HFFc6 (cell line): Measurements from ENCODE around the gene DPYSL3. TPM values are rescaled to one million over a fixed set of nuclear protein-coding genes. Genes with fewer than 3 reads are reported as not detected.

Experiments
- DNase-seq: peaks from one replicate; pipeline ENCODE4 v3.0.0-alpha.2; 2018
- H3K27ac Mint-ChIP-seq: 2 replicates; pipeline ENCODE4 v1.8.0; 2020; ENCODE audit warnings: mild to moderate bottlenecking, mixed read lengths
- H3K27me3 Mint-ChIP-seq: 2 replicates; pipeline ENCODE4 v1.8.0; 2021; ENCODE audit warnings: mild to moderate bottlenecking, moderate library complexity, mixed read lengths; ENCODE audit not compliant: insufficient read depth
- H3K36me3 Mint-ChIP-seq: 2 replicates; pipeline ENCODE4 v1.8.0; 2021; ENCODE audit warnings: low read depth, mixed read lengths
- H3K4me1 Mint-ChIP-seq: 2 replicates; pipeline ENCODE4 v1.8.0; 2020; ENCODE audit warnings: low read depth, mixed read lengths
- H3K4me3 Mint-ChIP-seq: 2 replicates; pipeline ENCODE4 v1.8.0; 2020; ENCODE audit warnings: mild to moderate bottlenecking, moderate library complexity, mixed read lengths
- H3K9me3 Mint-ChIP-seq: 2 replicates; pipeline ENCODE4 v1.8.0; 2020; ENCODE audit warnings: mild to moderate bottlenecking, mixed read lengths
- total RNA-seq, 6 experiments: library from RNA; stranded (reverse); fragmentation: NEBNext Ultra II Directional; extraction: Animal tissue kit (Norgen Biotek cat#: 25700); gene quantifications; 2 replicates in 1 of 6; 3 replicates in 5 of 6; pipeline ENCODE4 v1.2.3, GENCODE V29; 2021
- TF ChIP-seq, protein P1 (sequence below): fragments of 200-600 bp; sonication (generic); IDR thresholded peaks from 2 replicates; pipeline ENCODE4 v1.5.0; 2021; ENCODE audit warnings: antibody characterized with exemption, mild to moderate bottlenecking

The DPYSL3 gene
- total RNA-seq, 6 experiments from 2014 or later = 41.9 to 57.7 (median 55.3) TPM

- Mint-ChIP-seq H3K27me3 (no peaks in the 10 kb centered on the region), H3K4me3 (no peak overlapping the region), H3K4me1 (peaks cover 31% of the 10 kb centered on the region), H3K9me3 (no peaks in the 10 kb centered on the region), H3K27ac (no peak overlapping the region), H3K36me3 (no peaks in the 10 kb centered on the region)
- no peak for DNase-seq
- TF ChIP-seq, protein P1, sequence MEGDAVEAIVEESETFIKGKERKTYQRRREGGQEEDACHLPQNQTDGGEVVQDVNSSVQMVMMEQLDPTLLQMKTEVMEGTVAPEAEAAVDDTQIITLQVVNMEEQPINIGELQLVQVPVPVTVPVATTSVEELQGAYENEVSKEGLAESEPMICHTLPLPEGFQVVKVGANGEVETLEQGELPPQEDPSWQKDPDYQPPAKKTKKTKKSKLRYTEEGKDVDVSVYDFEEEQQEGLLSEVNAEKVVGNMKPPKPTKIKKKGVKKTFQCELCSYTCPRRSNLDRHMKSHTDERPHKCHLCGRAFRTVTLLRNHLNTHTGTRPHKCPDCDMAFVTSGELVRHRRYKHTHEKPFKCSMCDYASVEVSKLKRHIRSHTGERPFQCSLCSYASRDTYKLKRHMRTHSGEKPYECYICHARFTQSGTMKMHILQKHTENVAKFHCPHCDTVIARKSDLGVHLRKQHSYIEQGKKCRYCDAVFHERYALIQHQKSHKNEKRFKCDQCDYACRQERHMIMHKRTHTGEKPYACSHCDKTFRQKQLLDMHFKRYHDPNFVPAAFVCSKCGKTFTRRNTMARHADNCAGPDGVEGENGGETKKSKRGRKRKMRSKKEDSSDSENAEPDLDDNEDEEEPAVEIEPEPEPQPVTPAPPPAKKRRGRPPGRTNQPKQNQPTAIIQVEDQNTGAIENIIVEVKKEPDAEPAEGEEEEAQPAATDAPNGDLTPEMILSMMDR = no peak
These were observed 10.6 kb upstream of the DPYSL3 start for GRCh38 chr5:147520450-147520849.

GRCh38 chr5:147519380-147519779 is 9.5 kb upstream of the DPYSL3 start:
- no peak for DNase-seq
- no peaks in the 10 kb centered on the region for H3K36me3 Mint-ChIP-seq
- H3K27me3 Mint-ChIP-seq = no peaks in the 10 kb centered on the region
- TF ChIP-seq, protein P1 = no peak
- H3K27ac Mint-ChIP-seq = no peak overlapping the region
- peaks cover 31% of the 10 kb centered on the region for H3K4me1 Mint-ChIP-seq
- no peaks in the 10 kb centered on the region for H3K9me3 Mint-ChIP-seq
- no peak overlapping the region for H3K4me3 Mint-ChIP-seq

DNA sequence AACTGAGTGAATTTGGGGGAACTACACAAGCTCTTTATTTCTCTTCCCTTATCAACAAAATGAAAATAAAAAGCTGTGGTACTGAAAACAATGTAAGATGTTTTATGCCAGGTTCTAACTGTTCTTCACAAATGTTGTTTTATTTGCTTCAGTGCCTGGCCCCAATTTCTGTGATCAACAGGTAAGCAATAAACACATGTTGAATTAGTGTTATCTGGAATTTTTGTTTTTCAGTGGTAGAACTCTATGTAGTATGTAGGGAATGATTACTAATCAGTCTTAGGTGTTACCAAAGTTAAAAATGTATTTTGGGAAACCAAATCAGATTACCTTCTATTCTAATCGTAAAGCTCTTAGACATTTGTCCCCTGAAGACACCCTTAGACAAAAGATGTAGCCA is 7.5 kb upstream of the DPYSL3 start:
- TF ChIP-seq, protein P1 = no peak
- H3K4me1 Mint-ChIP-seq = peaks cover 18% of the 10 kb centered on the region
- no peak overlapping the region for H3K4me3 Mint-ChIP-seq
- H3K27ac Mint-ChIP-seq = no peak overlapping the region
- H3K27me3 Mint-ChIP-seq = no peaks in the 10 kb centered on the region
- no peaks in the 10 kb centered on the region for H3K9me3 Mint-ChIP-seq
- no peak for DNase-seq
- no peaks in the 10 kb centered on the region for H3K36me3 Mint-ChIP-seq

- Mint-ChIP-seq H3K4me3 (no peak overlapping the region), H3K36me3 (no peaks in the 10 kb centered on the region), H3K9me3 (no peaks in the 10 kb centered on the region), H3K4me1 (peaks cover 14% of the 10 kb centered on the region), H3K27me3 (no peaks in the 10 kb centered on the region), H3K27ac (no peak overlapping the region)
- DNase-seq = no peak
- TF ChIP-seq, protein P1 = no peak
These were observed 5.4 kb upstream of the DPYSL3 start for GRCh38 chr5:147515269-147515668.

DNA sequence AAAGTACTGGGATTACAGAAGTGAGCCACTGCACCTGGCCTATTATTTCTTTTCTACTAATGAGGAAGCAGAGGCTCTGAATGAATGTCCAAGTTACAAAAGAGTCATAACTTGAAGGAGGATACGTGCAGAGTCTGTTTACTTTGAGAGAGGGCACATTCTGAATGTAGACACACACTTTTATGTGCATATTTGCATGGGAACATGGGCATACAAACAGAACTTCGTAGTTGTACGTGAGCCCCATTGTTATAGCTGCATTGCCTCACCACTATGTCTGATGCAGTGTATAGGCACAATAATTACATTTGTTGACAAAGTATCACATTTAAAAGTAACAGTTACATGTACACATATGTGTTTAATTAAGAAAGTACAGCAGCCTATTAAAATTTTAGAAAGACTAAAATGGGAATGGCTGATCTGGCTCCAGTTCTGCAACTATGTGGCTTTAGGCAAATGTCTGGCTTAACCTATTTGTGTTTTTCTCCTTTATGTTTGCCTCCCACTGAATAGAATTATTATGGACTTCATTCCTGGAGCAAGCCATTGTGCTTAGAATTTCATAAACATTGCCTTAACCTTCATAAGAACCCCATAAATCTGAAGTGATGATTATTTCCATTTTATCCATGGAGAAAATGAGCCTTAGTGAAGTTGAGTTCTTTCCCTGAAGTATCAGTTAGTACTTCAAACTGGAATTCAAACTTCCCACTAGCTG is 3.0 kb upstream of the DPYSL3 start:
- Mint-ChIP-seq H3K27ac (no peak overlapping the region), H3K9me3 (no peaks in the 10 kb centered on the region), H3K27me3 (no peaks in the 10 kb centered on the region), H3K4me3 (no peak overlapping the region), H3K4me1 (peaks cover 23% of the 10 kb centered on the region), H3K36me3 (no peaks in the 10 kb centered on the region)
- TF ChIP-seq, protein P1 = no peak
- DNase-seq = no peak
